ENCODE data around the gene MCC. TPM values are rescaled to one million over a fixed set of nuclear protein-coding genes. Genes with fewer than 3 reads are reported as not detected.

The MCC gene
- total and polyA plus RNA-seq, 9 donors, result 29.8 to 262 (median 108) TPM

DNA sequence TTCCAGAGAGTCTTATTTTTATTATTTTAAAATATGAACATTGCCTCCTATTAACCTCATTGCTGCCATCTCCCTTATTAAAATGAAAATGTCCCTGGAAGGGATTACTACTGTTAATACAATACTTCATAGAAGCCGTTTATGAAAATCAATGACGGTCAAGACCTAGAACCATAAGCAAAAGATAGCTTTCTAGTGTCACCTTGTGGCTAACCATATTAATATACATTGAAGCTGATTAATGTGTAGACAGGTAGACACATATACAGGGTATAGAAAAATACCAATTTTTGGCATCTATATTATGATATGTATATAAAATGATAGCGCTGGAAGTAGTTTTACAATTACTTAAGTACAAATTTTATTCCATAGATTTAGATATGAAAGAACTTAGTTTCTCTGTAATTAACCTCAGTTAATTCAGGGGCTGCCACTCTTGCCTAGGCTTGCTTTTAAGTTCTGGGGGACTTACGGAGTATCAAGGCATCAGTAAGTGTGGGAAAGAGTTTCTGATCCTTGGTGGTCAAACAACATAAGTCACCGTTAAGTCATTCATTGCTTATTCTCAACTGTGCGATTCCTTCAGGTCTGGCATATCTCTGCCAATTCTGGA is 22.7 kb upstream of the MCC start:
- Histone ChIP-seq H3K36me3 (no peaks in the 10 kb centered on the region), H3K4me1 (ENCODE audit: insufficient read depth) (no peaks in the 10 kb centered on the region), H3K4me3 (no peak overlapping the region), H3K27me3 (no peaks in the 10 kb centered on the region), H3K9me3 (no peaks in the 10 kb centered on the region), H3K27ac (no peak overlapping the region)
- intact Hi-C loops (cut with DNase I), result loop anchor here in 2 of 4 donors (10.0 kb wide), 1 partner anchor 516 kb away; no protein-coding TSS in a partner anchor
- WGBS, 3 donors, result 54 to 58% (median 57%) methylated on average over 6 of the region's 6 CpGs
- no peak for DNase-seq
- TF ChIP-seq EP300 (IDR thresholded peaks at IDR 0.05), result no peak
- TF ChIP-seq, protein P1, sequence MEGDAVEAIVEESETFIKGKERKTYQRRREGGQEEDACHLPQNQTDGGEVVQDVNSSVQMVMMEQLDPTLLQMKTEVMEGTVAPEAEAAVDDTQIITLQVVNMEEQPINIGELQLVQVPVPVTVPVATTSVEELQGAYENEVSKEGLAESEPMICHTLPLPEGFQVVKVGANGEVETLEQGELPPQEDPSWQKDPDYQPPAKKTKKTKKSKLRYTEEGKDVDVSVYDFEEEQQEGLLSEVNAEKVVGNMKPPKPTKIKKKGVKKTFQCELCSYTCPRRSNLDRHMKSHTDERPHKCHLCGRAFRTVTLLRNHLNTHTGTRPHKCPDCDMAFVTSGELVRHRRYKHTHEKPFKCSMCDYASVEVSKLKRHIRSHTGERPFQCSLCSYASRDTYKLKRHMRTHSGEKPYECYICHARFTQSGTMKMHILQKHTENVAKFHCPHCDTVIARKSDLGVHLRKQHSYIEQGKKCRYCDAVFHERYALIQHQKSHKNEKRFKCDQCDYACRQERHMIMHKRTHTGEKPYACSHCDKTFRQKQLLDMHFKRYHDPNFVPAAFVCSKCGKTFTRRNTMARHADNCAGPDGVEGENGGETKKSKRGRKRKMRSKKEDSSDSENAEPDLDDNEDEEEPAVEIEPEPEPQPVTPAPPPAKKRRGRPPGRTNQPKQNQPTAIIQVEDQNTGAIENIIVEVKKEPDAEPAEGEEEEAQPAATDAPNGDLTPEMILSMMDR (IDR thresholded peaks at IDR 0.05), result no peak
- no peak for TF ChIP-seq POLR2A (IDR thresholded peaks at IDR 0.05)

DNA sequence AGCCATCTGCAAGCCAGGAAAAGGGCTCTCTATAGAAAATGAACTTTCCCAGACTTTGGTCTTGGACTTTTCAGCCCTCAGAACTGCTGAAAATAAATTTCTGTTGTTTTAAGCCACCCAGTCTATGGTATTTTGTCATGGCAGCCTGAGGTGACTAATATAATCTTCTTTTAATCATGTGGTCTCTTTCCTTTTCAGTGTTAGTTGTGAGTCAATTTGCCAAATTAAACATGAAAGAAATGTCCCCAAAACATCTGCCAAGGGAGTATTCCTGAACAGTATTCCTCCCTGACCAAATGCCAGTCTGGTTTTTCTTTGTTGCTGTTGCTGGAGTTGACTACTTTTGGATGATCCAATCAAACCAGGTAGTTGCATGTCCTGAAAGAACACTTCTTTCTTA is 20.5 kb upstream of the MCC start:
- Histone ChIP-seq H3K4me3 (no peak overlapping the region), H3K9me3 (no peaks in the 10 kb centered on the region), H3K27ac (no peak overlapping the region), H3K27me3 (no peaks in the 10 kb centered on the region), H3K36me3 (no peaks in the 10 kb centered on the region), H3K4me1 (ENCODE audit: insufficient read depth) (no peaks in the 10 kb centered on the region)
- TF ChIP-seq POLR2A (IDR thresholded peaks at IDR 0.05) (no peak), EP300 (IDR thresholded peaks at IDR 0.05) (no peak)
- TF ChIP-seq, protein P1 (IDR thresholded peaks at IDR 0.05), result no peak
- intact Hi-C loops (cut with DNase I), result no loop called here
- DNase-seq, result no peak

DNA sequence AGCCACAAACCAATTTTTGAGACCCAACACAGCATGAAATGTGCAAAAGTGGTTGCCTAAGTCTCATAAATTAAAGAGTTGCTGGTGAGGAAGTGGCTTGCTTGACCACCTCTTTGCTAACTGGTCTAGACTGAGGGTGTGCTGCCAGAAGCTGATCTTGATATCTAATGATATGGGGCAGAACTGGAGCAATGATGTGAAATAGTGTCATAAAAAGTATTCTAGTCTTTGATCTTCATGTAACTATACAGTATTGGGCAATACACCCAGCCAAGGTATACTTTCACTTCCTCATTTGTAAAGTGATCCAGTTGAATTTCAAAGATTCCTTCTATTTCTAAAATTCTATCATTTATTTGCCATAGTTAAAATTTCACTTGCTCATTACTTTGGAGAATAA is 19.3 kb upstream of the MCC start:
- intact Hi-C loops (cut with DNase I), result no loop called here
- Histone ChIP-seq H3K9me3 (no peaks in the 10 kb centered on the region), H3K36me3 (no peaks in the 10 kb centered on the region), H3K27me3 (no peaks in the 10 kb centered on the region), H3K4me3 (no peak overlapping the region), H3K4me1 (ENCODE audit: insufficient read depth) (no peaks in the 10 kb centered on the region), H3K27ac (no peak overlapping the region)
- no peak for TF ChIP-seq POLR2A (IDR thresholded peaks at IDR 0.05)
- TF ChIP-seq EP300 (IDR thresholded peaks at IDR 0.05), result no peak
- TF ChIP-seq, protein P1 (IDR thresholded peaks at IDR 0.05), result no peak
- no peak for DNase-seq

DNA sequence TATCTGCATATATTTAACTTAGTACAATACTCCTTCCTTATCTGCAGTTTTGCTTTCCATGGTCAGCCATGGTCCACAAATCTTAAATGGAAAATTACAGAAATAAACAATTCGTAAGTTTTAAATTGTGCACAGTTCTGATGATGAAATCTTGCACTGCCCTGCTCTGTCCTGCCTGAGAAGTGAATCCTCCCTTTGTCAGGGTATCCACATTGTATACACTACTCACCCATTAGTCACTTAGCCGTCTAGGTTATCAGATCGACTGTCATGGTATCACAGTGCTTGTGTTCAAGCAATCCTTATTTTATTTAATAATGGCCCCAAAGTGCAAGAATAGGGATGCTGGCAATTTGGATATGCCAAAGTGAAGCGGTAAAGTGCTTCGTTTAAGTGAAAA is 16.9 kb upstream of the MCC start:
- TF ChIP-seq POLR2A (IDR thresholded peaks at IDR 0.05), result no peak
- TF ChIP-seq, protein P1 (IDR thresholded peaks at IDR 0.05), result no peak
- H3K27ac ChIP-seq, result no peak overlapping the region
- intact Hi-C loops (cut with DNase I), result no loop called here
- no peaks in the 10 kb centered on the region for H3K4me1 ChIP-seq (ENCODE audit: insufficient read depth)
- H3K27me3 ChIP-seq, result no peaks in the 10 kb centered on the region
- 54 to 64% (median 54%) methylated on average over 5 of the region's 5 CpGs for WGBS, 3 donors
- no peak for DNase-seq
- H3K36me3 ChIP-seq, result no peaks in the 10 kb centered on the region
- H3K9me3 ChIP-seq, result no peaks in the 10 kb centered on the region
- H3K4me3 ChIP-seq, result no peak overlapping the region

Data from ovary (tissue), 9 donors.